Measurements from ENCODE around the gene SNTA1. TPM values are rescaled to one million over a fixed set of nuclear protein-coding genes. Genes with fewer than 3 reads are reported as not detected.
A peak's percentile ranks its signal among the peaks of the same experiment; 100 is the strongest.
"Not testable (repeated sequence)": the region's sequence is repeated elsewhere in the genome, so short reads cannot be mapped to it uniquely, and the experiment has no call there.

The SNTA1 gene
- polyA plus RNA-seq (2013, experiment 1 of 2; ENCODE audit: insufficient read length): 25.3 TPM
- polyA plus RNA-seq (2013, experiment 2 of 2; ENCODE audit: insufficient read length): 25.9 TPM

DNA sequence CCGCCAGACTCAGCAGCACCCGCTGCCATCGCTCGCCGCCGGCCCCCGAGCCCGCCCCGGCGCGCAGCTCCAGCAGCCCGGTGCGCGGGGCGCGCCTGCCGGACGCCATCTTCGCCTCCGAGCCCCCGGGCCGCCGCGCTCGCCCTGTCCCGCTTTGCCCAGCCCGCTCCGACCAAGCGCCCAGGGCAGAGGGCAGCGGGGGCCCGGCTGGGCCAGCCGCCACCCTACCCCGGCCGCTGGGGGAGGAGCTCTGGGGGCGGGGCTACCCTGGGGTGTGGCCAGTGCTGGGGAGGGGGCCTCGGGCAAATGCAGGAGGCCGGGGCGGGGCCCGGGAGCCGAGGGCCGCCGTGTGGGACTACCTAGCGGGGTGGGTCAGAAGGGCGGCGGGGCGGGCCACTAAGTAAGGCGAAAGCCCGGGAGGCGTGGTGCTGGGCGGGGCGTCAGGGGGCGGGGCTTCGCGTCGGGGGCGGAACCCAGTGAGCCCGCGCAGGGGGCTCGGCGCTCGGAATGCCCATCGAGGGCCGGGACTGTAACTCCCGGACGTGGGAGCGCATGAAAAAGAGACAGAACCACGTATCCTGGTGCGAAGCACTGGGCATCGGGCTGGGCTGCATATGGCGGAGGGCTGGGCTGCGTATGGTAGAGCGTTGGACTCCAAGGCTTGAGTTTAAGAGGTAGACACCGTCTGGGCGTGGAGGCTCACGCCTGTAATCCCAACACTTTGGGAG is at the start of gene SNTA1:
TSS of gene SNTA1 (minus strand) at position 252 of the 728 bp plus-strand sequence. CDS start at position 109, 143 bp downstream.
- DNase-seq: peak; percentile 84

DNA sequence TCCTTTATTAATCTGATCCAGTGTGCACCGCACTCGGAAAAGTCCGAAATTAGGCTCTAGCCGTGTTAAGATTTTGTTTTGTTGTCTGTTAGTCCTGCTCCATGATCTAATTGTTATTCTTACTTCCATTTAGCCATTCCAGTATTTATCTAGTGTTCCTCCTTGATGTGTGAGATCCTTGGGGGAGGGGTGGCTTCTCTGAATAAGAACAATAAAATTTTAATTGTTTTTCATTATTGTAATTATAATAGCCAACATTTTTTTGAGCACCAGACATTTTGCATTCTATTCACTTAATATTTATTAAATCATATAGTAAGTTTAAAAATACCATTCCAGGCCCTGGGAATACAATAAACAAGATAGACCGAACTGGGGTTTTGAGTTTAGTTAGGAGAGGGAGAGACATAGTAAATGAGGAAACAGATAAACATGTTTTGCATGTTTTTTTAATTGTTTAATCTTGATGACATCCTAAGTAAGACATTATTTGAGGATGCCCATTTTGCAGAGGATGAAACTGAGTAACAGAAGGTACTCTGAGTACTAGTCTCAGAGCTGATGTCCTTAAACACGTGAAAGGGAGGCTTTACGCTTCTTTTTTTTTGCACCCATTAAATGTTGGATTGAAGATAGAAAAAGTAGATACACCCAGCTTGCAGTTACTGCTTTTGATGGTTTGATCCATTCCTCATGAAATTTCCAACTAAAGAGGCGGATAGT is 47.5 kb upstream of the SNTA1 start:
- DNase-seq: no peak

GRCh38 chr20:33490023-33490933 is 46.7 kb upstream of the SNTA1 start, which contains the start of gene CBFA2T2:
CBFA2T2 (plus strand) TSS chr20:33490096; CDS start chr20:33490268, 172 bp downstream.
- no peak for DNase-seq

DNA sequence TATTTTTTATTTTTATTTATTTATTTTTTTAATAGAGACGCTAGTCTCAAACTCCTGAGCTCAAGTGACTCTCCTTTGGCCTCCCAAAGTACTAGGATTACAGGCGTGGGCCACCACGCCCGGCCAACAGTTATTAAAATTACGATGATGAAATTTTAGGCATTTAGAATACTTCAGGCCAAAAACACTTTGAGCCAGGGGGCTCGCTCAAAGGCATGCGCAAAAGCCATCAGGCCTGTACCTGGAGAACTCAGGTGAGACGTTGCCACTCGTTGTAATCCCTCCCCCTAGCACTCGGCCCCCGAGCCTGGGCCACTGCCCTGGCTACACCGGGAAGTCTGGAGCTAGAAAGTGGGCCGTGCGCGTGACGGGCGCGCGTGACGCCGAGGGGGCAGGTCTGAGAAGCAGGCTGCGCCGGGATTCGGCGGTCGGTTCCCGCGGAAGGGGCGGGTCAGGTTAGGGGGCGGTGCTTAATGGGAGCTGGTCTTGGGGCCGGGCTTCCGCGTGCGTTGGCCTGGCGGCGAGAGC is 46.0 kb upstream of the SNTA1 start:
- peak; percentile 98 for DNase-seq

- DNase-seq: not testable (repeated sequence)
Measured at GRCh38 chr20:33488661-33489494, 45.3 kb upstream of the SNTA1 start.

GRCh38 chr20:33488201-33488600 is 44.6 kb upstream of the SNTA1 start:
- DNase-seq: no peak

DNA sequence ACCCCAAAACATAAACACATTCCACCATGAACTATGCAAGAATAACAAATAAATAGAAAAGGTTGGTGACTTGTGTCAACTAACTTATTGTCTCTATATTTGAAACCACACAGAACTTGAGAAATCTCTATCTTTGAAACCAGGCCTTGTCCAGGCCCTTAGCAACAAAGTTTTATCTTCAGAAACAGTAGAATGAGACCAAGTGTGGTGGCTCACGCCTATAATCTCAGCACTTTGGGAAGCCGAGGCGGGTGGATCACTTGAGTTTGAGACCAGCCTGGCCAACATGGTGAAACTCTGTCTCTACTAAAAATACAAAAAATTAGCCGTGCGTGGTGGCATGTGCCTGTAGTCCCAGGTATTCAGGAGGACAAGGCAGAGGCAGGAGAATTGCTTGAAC is 39.6 kb upstream of the SNTA1 start:
- DNase-seq: not testable (repeated sequence)

- no peak for DNase-seq
Measured at GRCh38 chr20:33482581-33482980, 39.0 kb upstream of the SNTA1 start.

DNA sequence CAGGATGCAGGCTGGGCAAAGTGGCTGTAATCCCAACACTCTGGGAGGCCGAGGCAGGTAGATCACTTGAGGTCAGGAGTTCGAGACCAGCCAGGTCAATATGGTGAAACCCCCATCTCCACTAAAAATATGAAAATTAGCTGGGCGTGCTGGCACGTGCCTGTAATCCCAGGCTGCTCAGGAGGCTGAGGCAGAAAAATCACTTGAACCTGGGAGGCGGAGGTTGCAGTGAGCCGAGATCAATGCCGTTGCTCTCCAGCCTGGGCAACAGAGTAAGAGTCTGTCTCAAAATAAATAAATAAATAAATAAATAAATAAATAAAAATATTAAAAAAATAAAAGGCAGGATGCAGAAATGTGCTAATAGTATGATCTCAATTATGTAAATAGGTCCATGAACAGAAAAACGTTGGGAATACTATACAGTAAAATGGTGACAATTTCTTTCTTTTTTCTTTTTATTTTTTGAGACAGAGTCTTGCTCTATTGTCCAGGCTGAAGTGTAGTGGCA is 37.9 kb upstream of the SNTA1 start:
- DNase-seq: no peak

DNA sequence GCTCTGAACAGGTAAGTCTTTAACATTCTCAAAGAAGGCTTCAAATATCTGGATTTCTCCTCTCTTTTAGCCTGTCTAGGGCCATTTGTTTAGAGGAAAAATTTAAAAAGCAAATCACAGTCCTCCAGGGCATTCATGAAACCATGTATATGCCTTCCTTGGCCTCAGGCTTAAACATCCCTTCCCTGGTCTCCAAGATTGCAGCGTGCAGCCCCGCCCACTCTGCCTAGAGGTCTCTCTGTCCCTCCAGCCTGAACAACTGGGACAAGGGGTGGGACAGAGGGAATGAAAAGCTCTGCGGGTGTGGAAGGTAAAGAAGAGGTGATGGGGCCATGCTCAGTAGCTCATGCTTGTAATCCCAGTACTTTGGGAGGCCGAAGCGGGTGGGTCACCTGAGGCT is 36.5 kb upstream of the SNTA1 start:
- DNase-seq: no peak

DNA sequence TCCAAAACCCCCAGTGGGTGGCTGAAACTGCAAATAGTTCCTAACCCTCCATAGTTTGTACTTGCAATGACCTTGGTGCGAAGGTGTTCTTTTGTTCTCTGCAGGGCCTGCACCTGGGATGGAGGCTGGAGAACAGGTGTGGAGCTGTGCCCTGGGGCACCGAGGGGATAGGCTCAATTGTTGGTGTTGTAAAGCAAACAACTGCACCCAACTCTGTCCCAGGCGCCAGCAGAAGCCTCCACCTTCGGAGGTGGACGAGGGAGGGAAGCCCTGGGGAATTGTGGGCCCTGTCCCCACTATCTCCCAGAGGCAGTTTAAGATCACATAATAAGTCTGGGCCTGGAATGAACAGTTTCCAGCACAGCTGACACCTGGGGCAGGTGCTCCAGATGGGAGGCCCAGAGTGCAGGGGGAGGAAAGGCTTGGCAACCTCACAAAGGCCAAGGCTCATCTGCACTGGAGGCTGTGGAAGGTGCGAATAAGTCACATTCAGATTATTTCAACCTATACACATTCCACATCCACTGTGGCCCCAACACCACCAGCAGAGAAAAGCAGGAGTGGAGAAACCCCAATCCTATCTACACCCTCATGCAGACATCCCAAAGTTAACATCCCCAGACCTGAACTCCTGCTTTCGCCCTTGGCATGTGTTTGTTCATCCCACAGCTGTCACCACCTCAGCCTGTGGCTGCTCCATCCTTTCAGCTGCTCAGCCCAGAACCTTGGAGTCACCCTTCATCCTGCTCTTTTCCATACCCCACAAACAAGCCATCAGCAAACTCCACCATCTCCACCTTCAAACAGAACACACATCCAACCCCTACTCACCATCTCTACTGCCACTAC is 34.0 kb upstream of the SNTA1 start:
- DNase-seq: no peak

DNA sequence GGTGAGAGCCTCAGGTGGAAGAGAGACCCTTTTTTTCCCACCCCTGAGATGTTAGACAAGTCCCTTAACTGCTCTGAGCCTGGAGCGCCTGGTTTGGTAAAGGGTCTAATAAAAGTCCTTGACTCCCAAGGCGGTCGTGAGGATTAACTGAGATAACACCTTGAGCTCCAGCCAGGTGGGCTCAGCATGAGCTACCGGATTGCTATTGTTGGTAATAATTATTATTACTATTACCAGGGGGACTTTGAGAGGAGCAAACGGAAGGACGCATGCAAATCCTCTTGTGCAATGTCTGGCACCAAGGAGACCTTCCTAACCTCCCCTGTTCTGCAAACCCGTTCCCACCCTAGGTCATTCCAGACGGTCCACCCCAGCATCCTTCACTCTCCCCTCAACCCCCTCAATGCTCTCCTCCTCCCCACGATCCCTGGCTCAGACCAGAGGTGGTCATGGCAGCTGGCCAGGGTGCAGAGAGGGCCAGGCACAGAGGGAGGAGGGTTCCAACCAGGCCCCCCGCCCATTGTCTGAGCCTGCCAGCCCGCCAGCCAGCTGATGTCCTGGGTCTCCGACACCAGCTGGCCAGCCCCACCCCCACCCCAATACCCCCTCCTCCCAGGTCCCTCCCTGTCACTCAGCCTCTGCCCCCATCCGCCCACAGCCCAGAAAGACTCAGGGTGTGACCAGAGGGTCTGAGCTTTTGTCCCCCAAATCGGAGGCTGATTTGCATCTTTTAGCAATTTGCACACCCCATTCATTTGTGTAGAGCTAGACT is 32.0 kb upstream of the SNTA1 start:
- no peak for DNase-seq

GRCh38 chr20:33474963-33475362 is 31.4 kb upstream of the SNTA1 start:
- DNase-seq: no peak

DNA sequence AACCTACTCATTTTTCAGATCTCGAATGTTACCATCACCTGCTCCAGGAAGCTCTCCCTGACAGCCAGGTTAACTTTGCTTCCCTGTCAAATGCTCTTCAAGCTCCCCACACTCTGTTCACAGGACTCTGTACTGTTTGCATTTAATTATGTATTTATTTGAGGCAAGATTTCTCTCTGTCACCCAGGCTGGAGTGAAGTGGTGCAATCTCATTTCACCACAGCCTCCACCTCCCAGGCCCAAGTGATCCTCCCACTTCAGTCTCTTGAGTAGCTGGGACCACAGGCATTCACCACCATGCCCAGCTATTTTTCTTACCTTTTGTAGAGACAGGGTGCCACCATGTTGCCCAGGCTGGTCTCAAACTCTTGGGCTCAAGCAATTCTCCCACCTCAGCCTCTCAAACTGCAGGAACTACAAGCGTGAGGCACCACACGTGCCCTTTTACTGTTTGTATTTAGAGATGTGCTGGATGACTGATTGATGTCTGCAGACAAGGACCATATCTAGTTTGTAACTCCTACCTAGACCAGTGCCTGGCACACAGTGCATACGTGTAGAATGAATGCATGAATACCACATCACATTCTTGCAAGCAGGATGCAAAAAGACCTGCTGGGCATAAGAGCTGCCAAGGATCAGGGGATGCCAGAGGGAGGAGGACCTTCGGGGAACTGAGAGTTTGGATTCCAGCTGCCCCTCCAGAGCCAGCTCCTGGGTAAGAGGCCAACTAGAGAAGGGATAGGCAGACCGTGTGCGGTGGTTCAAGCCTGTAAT is 30.7 kb upstream of the SNTA1 start:
- DNase-seq: no peak

DNA sequence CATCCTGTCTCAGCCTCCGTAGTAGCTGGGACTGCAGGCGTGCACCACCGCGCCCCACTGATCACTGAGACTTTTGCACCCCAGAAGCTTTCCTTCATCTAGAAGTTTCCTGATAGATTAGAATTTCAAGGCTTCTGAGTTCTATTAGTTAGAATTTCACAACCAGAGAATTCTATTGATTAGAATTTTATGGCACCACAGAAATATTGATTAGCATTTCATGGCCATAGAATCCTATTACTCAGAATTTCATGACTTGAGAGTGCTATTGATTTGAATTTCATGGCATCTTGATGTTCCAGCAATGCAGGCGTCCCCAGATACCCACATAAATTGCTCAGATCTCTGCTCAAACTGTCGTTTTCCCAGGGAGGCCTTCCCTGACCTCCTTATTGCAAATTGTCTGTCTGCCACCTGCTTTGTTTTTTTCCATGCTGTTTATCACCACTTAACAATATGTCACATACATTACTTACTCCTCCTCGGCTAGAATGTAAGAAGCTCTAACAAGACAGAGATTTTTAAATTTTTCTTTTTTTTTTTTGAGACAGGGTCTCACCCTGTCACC is 29.4 kb upstream of the SNTA1 start:
- no peak for DNase-seq

DNA sequence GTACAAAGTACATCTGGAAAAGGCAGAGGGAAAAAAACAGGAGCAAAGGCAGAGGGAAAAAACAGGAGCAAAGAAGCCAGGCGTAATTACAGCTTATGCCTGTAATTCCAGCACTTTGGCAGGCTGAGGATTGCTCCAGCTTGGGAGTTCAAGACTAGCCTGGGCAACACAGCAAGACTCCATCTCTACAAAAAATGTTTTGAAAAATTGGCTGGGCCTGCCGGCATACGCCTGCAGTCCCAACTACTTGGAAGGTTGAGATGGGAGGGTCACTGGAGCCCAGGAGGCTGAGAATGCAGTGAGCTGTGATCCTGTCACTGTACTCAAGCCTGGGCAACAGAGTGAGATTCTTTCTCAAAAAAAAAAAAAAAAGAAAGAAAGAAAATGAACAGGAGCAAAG is 27.3 kb upstream of the SNTA1 start:
- no peak for DNase-seq

DNA sequence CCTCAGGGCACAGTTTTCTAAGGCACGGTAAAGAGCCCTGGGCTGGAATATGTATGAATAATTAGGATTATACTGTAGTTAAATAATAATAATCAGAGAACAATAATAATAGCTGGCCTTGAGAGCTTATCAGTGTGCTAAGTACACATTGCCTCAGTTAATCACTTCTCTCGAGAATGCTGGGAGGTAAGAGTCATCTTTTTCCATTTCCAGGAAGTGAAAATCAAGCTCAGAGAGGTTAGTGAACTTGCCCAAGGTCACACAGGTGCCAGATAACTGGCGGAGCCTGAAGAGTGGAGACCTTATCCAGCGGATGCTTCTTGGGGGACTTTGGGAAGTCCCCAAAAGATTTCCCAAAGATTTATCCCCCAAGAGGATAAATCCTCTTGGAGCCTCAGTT is 26.9 kb upstream of the SNTA1 start:
- DNase-seq: no peak

DNA sequence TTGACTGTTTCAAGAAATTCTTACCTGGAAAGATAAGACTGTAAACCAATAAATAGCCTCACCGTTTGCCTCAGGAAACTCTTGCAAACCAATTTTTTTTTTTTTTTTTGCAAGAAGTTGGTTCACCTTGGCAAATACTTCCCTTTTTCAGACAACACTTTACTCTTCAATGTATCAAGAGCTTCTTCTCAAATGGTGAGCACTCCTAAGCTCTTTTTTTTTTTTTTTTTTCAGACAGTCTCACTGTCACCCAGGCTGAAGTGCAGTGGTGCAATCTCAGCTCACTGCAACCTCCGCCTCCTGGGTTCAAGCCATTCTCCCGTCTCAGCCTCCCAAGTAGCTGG is 22.7 kb upstream of the SNTA1 start:
- DNase-seq: no peak

Data from fibroblast of skin of scalp (primary cell).